DOHH2 (cell line): ENCODE results near the gene MRPS7.

ENCODE experiments used
- H3F3A ChIP-seq: fragments of 200-600 bp; sonication (generic), shearing (Covaris generic); 2 replicates; pipeline ENCODE4 v1.6.0; 2016; ENCODE audit warnings: antibody characterized with exemption, mild to moderate bottlenecking; ENCODE audit not compliant: control insufficient read depth, insufficient read depth
- H3K27ac ChIP-seq: fragments of 200-600 bp; sonication (generic); 2 replicates; pipeline ENCODE4 v1.5.1; 2014; ENCODE audit warnings: low read depth, mild to moderate bottlenecking, low read length, moderate library complexity
- H3K27me3 ChIP-seq: fragments of 200-600 bp; sonication (generic); 2 replicates; pipeline ENCODE4 v1.6.1; 2014; ENCODE audit warnings: mild to moderate bottlenecking, low read length, mixed read lengths; ENCODE audit not compliant: control insufficient read depth
- H3K36me3 ChIP-seq: fragments of 200-600 bp; sonication (generic); 2 replicates; pipeline ENCODE4 v1.6.1; 2014; ENCODE audit warnings: mild to moderate bottlenecking, low read length, moderate library complexity, mixed read lengths; ENCODE audit not compliant: control insufficient read depth
- H3K4me1 ChIP-seq: fragments of 200-600 bp; sonication (generic); 2 replicates; pipeline ENCODE4 v1.6.1; 2014; ENCODE audit warnings: mild to moderate bottlenecking, low read length, mixed read lengths; ENCODE audit not compliant: control insufficient read depth
- H3K4me2 ChIP-seq: fragments of 200-600 bp; sonication (generic); 2 replicates; pipeline ENCODE4 v1.6.0; 2014; ENCODE audit warnings: mild to moderate bottlenecking, low read length, moderate library complexity
- H3K4me3 ChIP-seq: fragments of 200-600 bp; sonication (generic); 2 replicates; pipeline ENCODE4 v1.5.1; 2014; ENCODE audit warnings: mild to moderate bottlenecking, low read length, mixed read lengths
- H3K79me2 ChIP-seq: fragments of 200-600 bp; sonication (generic); 2 replicates; pipeline ENCODE4 v1.6.1; 2014; ENCODE audit warnings: mild to moderate bottlenecking, low read length, mixed read lengths; ENCODE audit not compliant: control insufficient read depth
- H3K9me2 ChIP-seq: fragments of 200-600 bp; sonication (generic); replicated peaks from 2 replicates; pipeline ENCODE4 v1.6.1; 2014; ENCODE audit warnings: mild to moderate bottlenecking, low read length, mixed read lengths; ENCODE audit not compliant: control insufficient read depth
- H3K9me3 ChIP-seq: fragments of 200-600 bp; sonication (generic); 2 replicates; pipeline ENCODE4 v1.6.1; 2014; ENCODE audit warnings: antibody characterized with exemption, low read length, mixed read lengths; ENCODE audit not compliant: control insufficient read depth, insufficient read depth
- H4K20me1 ChIP-seq: fragments of 200-600 bp; sonication (generic); 2 replicates; pipeline ENCODE4 v1.6.0; 2014; ENCODE audit warnings: low read depth, mild to moderate bottlenecking, antibody characterized with exemption, low read length, moderate library complexity; ENCODE audit not compliant: control insufficient read depth, insufficient read depth
- EZH2phosphoT487 ChIP-seq: fragments of 200-600 bp; sonication (generic); IDR thresholded peaks from 2 replicates; pipeline ENCODE4 v1.6.1; 2017; ENCODE audit warnings: borderline replicate concordance, mild to moderate bottlenecking, antibody characterized with exemption, low read length, moderate library complexity, mixed read lengths
- TF ChIP-seq, protein P1 (sequence below): fragments of 200-600 bp; sonication (generic); IDR thresholded peaks from one replicate; pipeline ENCODE4 v1.5.1; 2014; ENCODE audit warnings: antibody characterized with exemption, mild to moderate bottlenecking, low read depth, low read length; ENCODE audit not compliant: poor library complexity, severe bottlenecking

MRPS7 gene

DNA sequence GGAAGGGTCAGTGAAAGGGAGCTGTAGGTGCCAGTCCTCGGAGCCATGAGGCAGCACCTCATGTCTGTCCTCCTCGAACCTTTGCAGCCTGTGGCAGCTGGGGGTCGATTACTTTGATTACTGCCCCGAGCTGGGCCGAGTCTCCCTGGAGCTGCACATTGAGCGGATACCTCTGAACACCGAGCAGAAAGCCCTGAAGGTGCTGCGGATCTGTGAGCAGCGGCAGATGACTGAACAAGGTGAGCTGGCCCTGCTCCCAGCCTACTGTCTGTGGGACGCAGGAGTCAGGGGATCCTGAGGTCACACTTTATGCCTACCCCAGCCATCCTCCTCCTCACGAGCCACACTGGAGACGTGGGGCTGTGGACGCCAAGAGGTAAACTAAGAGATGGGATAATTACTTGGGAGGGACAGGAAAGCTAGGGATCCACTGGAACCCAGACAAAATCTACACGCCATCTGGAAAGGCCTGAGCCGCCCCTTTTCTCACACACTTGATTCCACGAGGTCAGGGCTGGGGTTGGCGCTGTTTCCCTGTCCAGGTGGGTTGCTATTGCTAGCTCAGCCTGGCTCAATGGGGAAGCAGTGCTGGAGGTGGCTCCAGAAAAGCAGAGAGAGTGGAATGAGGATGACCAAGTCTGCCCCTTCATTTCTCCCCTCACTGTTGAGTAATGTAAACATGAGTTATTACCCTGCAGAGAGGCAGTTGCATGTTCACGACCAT, 29.8 kb upstream of the MRPS7 start:
- H3K36me3 ChIP-seq: peaks cover 83% of the 10 kb centered on the region
- no peak overlapping the region for H3K27ac ChIP-seq
- H3F3A ChIP-seq: peaks cover 6% of the 10 kb centered on the region; the same call in 1 of the 2 replicates

DNA sequence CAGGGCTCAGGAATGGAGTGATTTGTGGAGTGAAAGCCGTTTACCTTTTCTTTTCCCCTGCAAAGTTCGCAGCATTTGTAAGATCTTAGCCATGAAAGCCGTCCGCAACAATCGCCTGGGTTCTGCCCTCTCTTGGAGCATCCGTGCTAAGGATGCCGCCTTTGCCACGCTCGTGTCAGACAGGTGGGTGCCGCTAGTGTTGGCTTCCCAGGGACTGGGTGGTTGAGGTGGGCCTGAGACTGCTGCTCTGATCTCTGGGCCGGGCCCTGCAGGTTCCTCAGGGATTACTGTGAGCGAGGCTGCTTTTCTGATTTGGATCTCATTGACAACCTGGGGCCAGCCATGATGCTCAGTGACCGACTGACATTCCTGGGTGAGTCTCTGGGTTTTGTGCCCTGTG, 28.9 kb upstream of the MRPS7 start:
- TF ChIP-seq, protein P1, sequence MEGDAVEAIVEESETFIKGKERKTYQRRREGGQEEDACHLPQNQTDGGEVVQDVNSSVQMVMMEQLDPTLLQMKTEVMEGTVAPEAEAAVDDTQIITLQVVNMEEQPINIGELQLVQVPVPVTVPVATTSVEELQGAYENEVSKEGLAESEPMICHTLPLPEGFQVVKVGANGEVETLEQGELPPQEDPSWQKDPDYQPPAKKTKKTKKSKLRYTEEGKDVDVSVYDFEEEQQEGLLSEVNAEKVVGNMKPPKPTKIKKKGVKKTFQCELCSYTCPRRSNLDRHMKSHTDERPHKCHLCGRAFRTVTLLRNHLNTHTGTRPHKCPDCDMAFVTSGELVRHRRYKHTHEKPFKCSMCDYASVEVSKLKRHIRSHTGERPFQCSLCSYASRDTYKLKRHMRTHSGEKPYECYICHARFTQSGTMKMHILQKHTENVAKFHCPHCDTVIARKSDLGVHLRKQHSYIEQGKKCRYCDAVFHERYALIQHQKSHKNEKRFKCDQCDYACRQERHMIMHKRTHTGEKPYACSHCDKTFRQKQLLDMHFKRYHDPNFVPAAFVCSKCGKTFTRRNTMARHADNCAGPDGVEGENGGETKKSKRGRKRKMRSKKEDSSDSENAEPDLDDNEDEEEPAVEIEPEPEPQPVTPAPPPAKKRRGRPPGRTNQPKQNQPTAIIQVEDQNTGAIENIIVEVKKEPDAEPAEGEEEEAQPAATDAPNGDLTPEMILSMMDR: no peak
- TF ChIP-seq EZH2phosphoT487: no peak
- Histone ChIP-seq H3K27me3 (no peaks in the 10 kb centered on the region), H3K4me1 (no peaks in the 10 kb centered on the region)

More for the DNA sequence above, 29.8 kb upstream of the MRPS7 start:
- H4K20me1 ChIP-seq: no peaks in the 10 kb centered on the region
- no peak overlapping the region for H3K4me2 ChIP-seq
- TF ChIP-seq EZH2phosphoT487: no peak
- TF ChIP-seq, protein P1: no peak
- H3K9me2 ChIP-seq: no peaks in the 10 kb centered on the region
- H3K27me3 ChIP-seq: no peaks in the 10 kb centered on the region
- H3K4me1 ChIP-seq: no peaks in the 10 kb centered on the region
- H3K9me3 ChIP-seq: no peaks in the 10 kb centered on the region
- no peaks in the 10 kb centered on the region for H3K79me2 ChIP-seq
- H3K4me3 ChIP-seq: no peak overlapping the region

DNA sequence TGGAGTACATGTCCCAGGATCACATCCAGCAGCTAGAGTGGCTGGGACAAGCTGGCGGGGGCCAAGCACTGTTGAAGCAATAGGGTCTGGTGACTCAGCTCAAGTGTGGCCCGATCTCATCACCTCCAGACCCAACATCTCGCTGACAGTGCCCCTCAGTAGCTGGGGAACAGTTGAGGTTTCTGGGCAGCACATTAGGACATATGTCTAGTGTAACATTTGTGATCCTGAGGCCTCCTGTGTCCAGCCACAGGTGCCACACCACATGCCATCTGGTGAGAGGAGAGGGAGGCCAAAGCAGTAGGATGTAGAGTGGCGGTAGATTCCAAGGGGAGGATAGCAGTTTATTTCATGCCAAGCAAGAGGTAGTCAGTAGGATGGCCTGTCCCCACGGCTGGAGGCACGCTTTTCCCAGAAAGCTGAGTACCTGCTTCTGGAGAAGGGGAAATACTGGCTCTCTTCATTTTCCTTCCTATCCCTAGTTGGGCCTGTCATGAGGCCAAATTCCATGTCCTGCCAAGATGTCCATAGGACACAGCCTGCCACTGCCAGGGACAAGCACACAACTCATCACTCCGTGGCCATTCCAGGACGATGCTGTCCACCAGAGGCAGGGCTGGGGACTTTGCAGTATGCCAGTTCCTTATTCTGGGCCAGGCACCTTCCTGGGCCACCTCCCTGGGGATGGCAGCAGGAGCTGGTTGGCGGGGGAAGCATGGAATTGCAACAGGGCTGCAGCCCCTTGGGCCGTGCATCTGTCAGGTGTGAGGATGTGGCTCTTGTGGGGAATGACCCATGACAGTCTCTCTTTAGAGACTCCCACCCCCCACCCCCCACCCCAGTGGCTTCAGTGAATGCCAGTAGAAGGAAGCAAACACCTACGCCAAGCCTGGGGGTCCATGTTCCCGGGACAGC, 24.3 kb upstream of the MRPS7 start:
- TF ChIP-seq, protein P1: no peak
- TF ChIP-seq EZH2phosphoT487: no peak
- H4K20me1 ChIP-seq: peaks cover 4% of the 10 kb centered on the region; the same call in 1 of the 2 replicates
- no peaks in the 10 kb centered on the region for H3K79me2 ChIP-seq
- no peak overlapping the region for H3K4me3 ChIP-seq
- no peak overlapping the region for H3K4me2 ChIP-seq
- H3K27me3 ChIP-seq: no peaks in the 10 kb centered on the region
- peaks cover 88% of the 10 kb centered on the region for H3K36me3 ChIP-seq
- H3K4me1 ChIP-seq: peaks cover 14% of the 10 kb centered on the region
- H3K27ac ChIP-seq: no peak overlapping the region
- H3K9me2 ChIP-seq: no peaks in the 10 kb centered on the region
- peaks cover 8% of the 10 kb centered on the region; the same call in 1 of the 2 replicates for H3F3A ChIP-seq
- H3K9me3 ChIP-seq: no peaks in the 10 kb centered on the region

More for the DNA sequence above, 28.9 kb upstream of the MRPS7 start:
- Histone ChIP-seq H4K20me1 (no peaks in the 10 kb centered on the region), H3F3A (peaks cover 6% of the 10 kb centered on the region; the same call in 1 of the 2 replicates), H3K9me2 (no peaks in the 10 kb centered on the region), H3K27ac (no peak overlapping the region), H3K36me3 (peaks cover 88% of the 10 kb centered on the region), H3K79me2 (no peaks in the 10 kb centered on the region), H3K4me2 (no peak overlapping the region), H3K4me3 (no peak overlapping the region), H3K9me3 (no peaks in the 10 kb centered on the region)
